T-helper 2 cell treated with Interferon-gamma antibody and Interleukin-4, amounts not matched to agents 100 ng/mL and 5 ng/mL, for 36 hours (primary cell): ENCODE results near the gene ASCL2. TPM values are rescaled to one million over a fixed set of nuclear protein-coding genes. Genes with fewer than 3 reads are reported as not detected.

Source experiments
- intact Hi-C: fragments of 100-400 bp; cut with micrococcal nuclease; formaldehyde crosslinking; loops from one replicate; pipeline ENCODE4 v1.15.1; 2023
- total RNA-seq: library from RNA; stranded (reverse); gene quantifications from 2 replicates; pipeline ENCODE4 v1.2.3, GENCODE V29; 2022

The ASCL2 gene
- total RNA-seq, 1 donor from 2014 or later, result 0.11 TPM

DNA sequence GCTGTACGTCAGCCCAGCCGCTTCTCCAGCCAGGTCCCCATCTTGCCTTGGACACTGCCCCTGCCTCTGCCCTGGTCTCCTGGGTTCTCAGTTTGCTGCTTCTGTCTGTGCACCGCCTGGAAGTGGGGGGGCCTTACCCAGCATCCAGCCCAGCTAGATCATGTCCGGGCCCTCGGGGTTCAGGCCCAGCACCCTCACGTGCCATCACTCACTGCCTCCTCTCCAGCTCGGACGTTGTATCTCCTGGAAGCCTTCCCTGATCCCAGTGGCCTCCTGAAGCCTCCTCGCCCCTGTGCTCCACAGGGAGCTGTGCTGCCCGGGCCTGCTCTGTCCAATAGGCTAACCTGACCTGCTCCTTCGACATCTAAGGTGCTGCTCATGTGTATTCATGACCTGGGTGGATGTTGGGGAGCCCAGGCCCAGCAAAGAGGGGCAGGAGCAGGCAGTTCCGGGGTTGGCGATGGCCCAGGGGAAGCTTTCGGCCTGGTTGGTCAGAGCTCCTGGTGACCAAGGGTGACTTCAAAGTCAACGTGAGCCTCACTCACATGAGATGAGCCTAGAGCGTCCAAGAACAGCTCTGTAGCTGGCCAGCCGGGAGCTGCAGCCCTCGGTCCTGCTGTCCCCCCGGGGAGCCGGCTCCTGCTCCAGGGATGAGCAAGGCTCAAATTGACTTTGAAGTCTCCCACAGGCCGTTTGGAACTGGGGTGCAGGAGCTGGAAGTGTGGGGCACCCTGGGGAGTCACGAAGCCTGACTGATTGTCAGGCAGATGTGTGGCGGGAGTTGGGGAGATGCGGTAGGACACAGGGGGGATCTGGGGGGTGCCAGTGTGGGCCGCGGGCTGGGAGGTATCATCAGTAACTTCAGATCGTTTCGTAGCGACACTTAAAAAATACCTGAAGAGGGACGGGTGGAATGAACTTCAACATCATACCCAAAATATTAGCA is 5.2 kb upstream of the ASCL2 start:
- intact Hi-C loops, result no loop called here

DNA sequence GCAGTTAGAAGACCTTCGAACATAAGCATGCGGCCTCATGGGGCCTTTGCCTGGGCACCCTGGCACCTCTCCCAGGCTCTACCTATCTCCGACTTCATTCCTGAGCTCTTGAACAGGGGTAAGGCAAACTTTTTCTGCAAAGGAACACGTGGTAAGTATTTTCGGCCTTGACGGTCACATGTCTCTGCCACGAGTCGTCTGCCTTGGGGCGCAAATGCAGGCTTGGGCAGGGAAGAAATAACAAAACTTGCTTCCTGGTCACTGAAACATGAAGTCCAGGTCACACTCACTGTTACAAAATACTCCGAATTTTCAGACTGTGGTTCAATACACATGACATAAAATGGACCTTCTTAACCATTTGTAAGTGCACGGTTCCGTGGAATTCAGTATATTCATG is 3.4 kb upstream of the ASCL2 start:
- intact Hi-C loops, result no loop called here

DNA sequence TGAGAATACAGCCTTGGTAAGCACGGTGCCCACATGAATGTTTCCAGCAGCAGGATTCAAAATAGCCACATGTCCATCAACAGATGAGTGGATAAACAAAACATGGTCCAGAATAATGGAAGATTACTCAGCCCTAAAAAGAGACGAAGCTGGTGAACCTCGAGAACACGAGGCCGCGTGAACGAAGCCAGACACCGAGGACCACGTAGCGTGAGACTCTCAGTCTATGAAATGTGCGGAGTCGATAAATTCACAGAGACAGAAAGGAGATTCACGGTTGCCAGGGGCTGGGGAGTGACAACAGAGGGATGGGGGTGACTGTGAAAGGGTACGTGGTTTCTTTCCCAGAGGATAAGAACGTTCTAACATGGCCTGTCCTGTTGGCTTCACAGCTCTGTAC is 2.9 kb upstream of the ASCL2 start:
- intact Hi-C loops, result no loop called here

DNA sequence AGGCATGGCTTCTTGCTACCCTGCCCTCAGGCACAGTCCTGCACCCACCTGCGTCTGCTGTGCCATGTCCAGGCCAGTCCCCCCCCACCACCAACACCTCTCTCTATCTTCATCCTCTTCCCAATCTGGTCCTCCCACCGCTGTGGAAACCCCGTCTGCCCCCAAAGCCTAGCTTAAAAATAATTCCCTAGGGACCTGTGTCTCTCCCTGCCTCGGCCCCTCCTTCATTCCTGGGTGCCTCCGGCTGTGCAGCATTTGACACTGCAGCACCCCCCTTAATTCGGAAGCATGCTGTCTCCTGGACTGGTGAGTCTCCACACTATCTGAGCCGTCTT is 2.5 kb upstream of the ASCL2 start:
- intact Hi-C loops, result no loop called here

DNA sequence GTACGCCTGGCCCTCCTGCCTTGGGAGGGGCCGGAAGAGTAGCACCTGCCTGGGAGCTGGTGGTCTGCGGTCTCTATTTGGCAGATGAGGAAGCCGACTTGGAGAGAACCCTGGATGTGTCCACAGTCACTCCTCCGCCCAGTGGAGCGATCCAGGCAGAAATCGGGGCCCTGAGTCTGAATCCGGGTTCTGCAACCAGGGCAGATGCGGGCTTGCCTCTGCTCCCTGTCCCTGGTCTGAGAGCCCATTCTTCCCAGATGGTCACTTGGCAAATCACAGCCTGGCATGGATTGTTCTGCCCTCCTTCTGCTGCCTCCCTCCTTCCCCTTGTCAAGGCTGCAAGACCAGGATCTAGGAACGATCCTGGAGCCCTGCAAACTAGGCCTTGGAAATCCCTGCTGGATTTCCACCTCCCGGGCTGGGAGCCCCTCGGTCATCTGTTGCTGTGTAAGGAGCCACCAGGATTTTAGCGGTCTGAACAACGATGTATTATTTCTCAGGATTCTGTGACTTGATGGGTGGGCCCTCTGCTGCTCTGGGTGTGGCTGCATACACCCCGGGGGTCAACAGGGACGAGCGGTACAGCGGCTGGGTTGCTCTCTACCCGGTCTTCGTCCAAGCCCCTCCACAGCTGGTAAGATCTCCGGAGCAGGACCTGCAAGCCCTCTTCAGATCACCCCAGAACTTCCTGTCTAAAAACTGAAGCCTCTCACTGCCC is 2.0 kb upstream of the ASCL2 start:
- intact Hi-C loops, result no loop called here

DNA sequence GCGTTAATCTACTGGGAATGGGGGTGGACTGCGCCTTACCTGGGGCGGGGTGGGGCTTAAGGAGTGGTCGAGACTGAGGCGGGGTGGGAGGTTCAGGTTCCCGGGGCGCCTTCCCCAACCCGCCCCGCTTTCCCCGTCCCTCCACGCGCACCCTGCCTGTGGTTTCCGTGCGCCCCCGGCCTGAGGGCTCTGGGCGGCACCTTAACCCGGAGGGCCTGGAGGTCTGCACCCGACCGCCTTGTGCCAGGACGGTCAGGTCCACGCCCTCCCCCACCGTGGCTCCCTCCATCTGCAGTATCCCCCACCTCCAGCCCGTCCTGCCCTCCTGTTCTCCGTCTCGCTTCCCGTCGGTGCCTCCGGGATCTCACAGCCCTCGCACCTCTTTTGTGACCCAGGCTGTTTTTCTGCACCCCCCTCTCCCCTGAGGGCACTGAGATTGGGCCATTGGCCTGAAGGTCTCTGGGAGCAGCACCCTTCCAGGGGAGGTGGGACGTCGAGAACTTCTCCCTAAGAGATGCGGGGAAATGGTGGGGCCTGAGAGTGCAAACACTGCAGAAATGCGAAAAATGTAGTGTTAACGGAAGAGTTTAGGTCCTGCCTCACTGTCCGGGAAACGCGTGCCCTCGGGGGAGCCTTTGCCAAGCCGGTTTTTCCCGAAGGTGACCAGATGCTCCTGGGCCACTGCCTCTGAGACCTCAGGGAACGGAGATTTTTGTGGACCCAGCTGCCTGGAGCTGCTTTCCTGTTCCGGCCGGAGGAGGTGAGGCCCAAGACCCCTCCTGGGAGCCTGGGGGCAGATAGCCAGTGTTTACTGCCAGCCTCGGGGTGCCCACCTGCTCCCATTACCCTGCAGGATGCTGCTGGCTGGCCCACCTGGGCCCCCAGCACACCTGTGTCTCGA is 1.2 kb upstream of the ASCL2 start:
- intact Hi-C loops, result no loop called here

DNA sequence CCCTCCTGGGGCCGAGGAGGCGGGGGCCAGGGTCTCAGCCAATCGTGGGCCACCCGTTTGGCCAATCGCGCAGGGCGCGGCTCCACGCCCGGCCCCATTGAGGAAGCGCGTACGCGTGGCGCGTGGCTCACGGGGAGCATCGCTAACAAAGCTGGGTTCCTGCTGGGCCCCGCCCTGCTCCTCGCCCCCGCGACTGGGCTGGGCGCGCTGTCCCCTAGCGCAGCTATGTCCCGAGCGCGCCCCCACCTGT is 614 bp upstream of the ASCL2 start:
- intact Hi-C loops, result no loop called here

DNA sequence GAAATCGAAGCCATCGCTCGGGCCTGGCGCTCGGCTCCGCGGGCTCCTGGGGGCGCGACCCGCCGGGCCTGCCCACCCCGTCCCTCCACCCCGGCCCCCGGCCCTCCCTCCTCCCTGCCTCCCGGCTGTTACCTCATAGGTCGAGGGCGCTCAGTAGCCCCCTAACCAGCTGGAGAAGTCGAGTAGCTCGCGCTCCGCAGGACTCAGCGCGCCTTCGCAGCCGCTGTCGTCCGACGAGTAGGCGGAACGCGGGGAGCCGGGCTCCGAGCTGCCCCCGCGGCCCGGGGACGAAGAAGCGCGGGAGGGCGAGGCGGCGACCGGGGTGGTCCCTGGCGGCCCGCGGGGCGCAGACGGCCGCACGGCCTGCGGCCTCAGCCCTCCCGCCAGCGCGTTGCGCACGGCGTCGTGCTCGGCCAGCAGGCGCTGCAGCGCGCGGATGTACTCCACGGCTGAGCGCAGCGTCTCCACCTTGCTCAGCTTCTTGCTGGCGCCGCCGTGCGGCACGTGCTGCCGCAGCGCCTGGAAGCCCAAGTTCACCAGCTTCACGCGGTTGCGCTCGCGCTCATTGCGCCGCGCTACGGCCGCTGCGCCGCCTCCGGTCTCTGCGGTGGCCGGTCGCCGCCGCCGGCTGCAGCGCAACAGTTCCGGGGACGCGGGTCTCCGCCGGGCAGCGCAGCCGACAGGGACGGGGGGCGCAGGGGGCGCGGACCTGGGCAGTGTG is 627 bp downstream of the ASCL2 start:
- intact Hi-C loops, result loop anchor here (10.0 kb wide), 1 partner anchor 65 kb away; no protein-coding TSS in a partner anchor

DNA sequence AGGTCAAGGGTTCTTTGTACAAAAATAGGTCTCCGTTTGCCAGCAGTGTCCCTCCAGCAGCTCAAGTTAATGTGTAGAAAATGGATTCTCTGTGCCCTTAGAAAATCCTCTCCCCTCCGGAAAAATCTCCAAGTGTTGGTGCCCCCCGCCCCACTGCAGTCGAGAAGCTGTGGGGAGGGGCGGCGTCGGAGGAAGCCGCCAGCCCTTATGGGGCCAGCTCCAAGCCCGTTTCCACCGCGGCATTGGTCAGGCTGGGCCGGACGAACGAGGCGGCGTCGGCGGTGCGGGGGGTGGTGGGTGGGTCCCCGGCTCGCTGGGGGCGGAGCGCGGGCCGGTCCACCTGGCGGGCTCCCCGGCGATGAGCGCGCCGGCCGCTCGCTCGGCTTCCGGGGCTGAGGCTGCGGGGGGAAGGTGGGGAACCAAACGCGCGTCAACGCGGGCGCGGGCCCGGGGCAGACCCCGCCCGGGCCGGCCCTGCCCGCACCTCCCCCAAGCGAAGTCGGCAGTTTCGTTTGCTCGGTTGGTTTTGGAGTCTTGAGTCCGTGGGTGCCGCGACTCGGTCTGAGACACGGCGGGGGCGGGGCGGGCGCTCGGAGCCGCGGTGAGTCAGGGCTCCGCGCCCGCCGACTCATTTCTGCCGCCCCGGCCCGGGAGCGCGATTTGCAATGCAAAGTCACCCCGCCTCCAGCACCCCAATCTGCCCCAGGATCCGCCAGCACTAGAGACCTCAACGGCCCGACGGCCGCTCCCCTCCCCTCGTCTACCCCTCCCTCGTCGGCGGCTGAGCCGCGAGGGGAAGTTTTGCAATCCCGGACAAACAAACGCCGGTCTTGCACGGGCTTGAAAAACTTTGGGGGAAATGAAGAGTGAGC is 1.4 kb downstream of the ASCL2 start:
- intact Hi-C loops, result loop anchor here (10.0 kb wide), 1 partner anchor 64 kb away; no protein-coding TSS in a partner anchor

DNA sequence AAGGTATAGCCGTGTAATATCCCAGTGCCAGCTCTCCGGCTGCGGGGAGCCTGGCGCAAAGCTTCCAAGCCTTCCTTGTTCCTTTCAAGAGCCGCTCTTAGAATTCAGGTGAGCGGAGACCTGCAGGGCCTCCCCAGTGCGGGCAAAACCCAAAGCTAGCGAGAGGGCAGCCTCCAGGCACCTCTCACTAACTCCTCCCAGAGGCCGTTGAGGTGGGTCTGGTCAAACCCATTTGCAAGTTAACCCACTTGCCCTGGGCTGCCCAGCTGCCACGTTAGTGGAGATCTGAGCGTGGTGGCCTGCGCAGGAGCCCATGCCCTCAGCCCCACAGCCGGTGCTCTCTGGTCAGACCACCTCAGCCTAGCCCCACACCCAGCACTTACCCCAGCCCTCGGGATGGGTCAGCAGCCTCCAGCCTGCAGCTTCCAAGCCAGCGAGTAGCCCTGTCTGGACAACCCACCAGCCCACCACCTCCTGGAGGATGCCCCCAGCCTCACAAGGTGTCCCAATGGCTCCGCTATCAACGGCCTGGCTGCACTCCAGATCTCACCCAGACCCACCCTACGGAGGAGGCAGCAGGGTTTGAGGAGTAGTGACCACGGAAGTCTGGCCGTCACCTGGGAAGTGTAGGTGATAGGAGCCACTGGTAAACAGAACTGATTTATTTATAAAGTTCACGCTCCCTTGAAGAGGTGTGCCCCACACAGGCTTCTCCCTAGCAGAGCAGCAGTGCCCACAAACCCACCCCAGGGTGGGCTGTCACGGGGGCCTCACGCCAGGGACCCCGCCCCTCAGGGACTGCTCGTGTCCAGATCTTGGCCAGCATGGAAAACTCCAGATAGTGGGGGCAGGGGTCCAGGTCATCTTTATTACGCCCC is 2.3 kb downstream of the ASCL2 start:
- intact Hi-C loops, result loop anchor here (10.0 kb wide), 1 partner anchor 63 kb away; no protein-coding TSS in a partner anchor

DNA sequence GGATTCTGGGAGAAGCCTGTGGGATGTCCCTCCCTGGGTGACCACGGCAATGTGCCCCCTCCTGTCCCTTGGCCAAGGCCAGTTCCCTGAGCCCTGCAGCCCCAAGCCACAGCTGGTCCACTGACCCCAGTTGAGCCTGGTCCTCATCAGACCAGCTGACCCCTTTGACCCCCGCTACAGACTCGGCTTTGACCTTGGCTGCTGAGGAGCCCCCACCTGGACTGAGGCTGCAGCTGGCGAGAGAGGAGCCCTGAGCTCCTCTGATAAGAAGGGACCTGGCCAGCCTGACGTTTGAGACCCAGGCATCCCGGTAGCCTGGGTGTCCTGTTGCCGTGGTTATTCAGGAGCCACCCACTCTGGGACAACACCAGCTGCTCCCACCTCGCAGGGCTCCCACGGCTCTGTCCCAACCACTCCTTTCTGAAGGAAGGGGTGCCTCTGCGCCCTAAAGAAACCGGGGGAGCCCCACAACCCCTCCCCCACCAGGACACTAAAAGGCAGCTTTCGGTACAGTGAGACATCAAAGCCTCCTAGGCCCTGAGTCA is 3.0 kb downstream of the ASCL2 start:
- intact Hi-C loops, result loop anchor here (10.0 kb wide), 1 partner anchor 63 kb away; no protein-coding TSS in a partner anchor

DNA sequence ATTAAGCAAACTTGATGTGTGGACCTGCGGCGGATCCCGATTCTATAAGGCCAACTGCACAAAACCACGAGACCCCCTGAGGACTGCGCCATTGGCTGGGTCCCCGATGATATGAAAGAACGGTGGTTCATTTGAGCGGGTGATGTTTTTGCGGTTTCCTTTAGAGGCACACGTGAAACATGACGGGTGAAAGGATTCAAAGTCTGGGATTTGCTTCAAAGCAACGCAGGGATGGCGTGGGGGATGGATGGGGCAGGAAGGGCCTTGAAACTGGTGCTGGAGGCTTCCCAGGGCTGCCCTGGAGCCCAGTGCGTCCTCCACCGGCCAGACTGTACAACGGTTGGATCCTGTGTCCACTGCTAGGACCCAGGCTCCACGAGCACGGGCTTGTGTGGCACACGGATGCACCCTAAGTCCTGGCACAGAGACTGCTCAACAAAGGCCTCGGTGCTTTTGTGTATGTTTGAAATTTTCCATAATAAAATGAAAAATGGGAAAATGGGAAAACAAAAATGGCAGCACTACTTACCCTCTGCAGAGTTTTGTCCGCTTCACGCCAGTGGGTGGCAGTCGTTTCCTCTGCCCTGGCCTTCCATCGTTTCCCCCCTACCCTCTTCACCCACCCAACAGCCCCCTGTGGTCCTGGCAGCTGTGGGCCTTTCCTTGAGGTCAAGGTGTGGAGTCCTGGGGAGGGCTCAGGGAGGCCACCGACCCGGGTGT is 3.6 kb downstream of the ASCL2 start:
- intact Hi-C loops, result loop anchor here (10.0 kb wide), 1 partner anchor 62 kb away; no protein-coding TSS in a partner anchor

DNA sequence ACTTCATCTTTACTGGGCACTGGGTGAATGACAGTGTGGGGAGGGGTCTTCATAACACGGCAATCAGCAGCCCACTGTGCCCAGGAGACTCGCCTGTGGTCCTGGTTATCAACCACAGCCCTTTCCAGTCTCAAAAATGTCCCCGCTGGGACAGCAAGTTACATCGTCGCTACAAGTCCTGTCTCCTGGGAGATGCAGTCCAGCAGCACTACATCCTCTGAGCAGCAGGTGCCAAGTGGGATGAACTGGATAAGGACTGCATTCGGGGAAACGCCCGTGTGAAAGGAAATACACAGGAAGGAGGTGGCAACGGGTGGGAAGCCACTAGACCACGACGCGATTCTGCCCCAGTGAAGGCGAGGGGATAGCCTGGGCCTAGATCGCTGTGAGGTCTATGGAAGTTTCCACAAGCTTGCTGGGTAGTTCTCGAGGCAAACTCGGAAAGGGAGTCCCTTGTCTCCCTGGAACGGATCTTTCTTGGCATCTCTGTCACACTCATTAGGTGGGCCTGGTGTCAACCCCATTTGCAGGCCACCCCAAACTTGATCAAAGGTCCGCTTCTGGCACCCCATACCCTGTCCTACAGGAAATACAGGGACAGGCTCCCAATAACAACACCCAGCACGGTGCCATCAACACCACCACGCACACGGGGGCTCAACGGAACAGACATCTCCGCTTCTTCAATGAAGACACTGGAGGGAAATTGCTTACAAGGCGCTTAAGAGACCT is 4.4 kb downstream of the ASCL2 start:
- intact Hi-C loops, result loop anchor here (10.0 kb wide), 1 partner anchor 61 kb away; no protein-coding TSS in a partner anchor

DNA sequence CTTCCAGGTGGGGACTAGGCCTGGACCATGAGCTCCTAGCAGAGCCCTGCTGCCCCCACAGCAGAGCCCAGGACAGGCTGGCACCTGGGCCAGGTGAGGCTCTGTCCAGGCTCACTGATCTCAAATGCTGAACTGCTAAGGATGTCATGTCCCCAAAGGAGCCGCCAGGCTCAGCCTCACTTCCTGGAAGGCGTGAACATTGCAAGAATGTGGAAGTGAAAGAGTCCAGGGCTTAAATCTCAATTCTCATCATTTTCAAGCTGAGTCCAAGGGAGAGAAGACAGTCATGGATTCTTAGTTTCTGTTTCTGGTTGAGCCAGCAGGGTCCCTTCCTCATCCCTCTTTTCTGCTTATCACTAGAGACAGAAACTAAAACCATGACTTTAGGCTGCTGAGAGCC is 5.0 kb downstream of the ASCL2 start:
- intact Hi-C loops, result loop anchor here (10.0 kb wide), 1 partner anchor 61 kb away; no protein-coding TSS in a partner anchor

DNA sequence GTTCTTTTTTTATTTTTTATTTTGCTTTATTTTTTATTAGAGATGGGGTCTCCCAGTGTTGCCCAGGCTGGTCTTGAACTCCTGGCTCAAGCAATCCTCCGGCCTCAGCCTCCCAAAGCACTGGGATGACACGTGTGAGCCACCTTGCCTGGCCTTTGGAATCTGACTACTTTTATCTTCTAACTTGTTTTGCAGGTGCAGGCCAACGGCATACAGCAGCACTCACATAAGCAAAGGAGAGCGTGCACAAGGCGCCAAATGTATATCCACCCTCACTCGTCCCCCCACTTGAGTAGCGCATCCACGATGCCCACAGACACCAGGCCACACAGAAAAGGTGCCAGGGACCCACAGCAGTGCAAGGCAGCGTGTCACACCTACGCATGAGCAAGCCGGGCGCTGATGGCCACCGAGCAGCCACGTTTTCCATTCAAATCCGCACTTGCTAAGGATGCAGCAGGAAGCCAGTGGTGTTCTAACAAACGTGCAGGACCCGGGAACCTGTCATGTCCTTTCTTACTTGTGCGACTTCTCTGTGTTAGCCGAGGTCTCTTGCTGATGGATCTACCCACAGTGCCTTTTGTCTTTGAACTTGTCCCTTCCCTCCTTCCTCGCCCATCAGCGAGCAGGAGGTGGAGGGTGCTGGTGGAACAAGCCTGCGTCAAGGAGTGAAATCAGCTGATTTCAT is 5.9 kb downstream of the ASCL2 start:
- intact Hi-C loops, result loop anchor here (10.0 kb wide), 1 partner anchor 60 kb away; no protein-coding TSS in a partner anchor

DNA sequence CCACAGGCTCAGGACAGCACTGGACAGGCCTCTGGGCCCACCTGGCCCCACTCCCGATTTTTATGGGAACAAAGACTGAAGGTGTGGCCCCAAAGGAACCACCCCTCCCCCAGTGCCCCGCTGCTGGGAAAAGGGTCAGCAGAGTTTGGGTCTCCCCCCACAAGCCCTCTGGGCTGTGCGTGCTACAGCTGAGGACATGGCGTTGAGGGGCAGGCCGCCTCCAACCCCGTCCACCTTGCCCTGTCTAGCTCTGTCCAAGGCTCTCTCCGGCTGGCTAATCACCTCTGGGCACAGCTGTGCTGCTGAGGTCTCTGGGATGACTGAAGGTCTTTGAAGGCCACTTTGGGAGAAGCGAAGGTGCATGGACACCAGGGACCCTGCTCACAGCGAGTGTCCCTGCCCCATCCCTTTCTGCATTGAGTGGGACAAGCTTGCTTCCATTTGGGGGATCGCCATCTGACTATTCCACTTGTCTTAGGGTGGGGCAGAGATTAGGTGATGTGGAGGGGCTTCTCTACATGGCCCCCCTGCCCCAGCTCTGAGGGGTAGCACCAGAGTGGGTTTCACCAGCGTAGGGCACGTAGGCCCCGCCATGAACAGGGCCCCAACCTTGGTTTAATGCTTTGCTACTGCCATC is 6.5 kb downstream of the ASCL2 start:
- intact Hi-C loops, result loop anchor here (10.0 kb wide), 1 partner anchor 59 kb away; no protein-coding TSS in a partner anchor
